ENCODE measurements around the gene KRT83.

Gene KRT83

GRCh38 chr12:52341066-52341580, 19.9 kb upstream of the KRT83 start:
- Histone ChIP-seq H3K9me3 (ENCODE audit: control insufficient read depth, insufficient read depth, low read depth, low read length) (no peaks in the 10 kb centered on the region), H3K4me1 (ENCODE audit: control insufficient read depth, insufficient read depth, low read length) (0 out of 2 replicates have a peak, but pooled peaks cover 2% of the 10 kb centered on the region), H3K36me3 (ENCODE audit: control insufficient read depth in 2 of 2, insufficient read depth in 1 of 2, low read length in 2 of 2) (no peaks in the 10 kb centered on the region), H3K27ac (ENCODE audit: extremely low read depth, low read depth, low read length) (no peak overlapping the region), H3K4me3 (ENCODE audit: low read depth, low read length) (no peak overlapping the region)
- TF ChIP-seq ZNF596 (tag by site-specific recombination; IDR thresholded peaks at IDR 0.05), result no peak
- no peak for TF ChIP-seq REPIN1 (tag by site-specific recombination; IDR thresholded peaks at IDR 0.05; ENCODE audit: low read depth)
- TF ChIP-seq KLF9 (tag by site-specific recombination; IDR thresholded peaks at IDR 0.05; ENCODE audit: low read depth), result no peak
- no peak for TF ChIP-seq ZNF311 (tag by site-specific recombination; IDR thresholded peaks at IDR 0.05; ENCODE audit: borderline replicate concordance)
- no peak for TF ChIP-seq ZSCAN23 (tag by site-specific recombination; IDR thresholded peaks at IDR 0.05)
- no peak for TF ChIP-seq ZNF37A (tag by site-specific recombination; IDR thresholded peaks at IDR 0.05)
- TF ChIP-seq ZNF211 (tag by site-specific recombination; IDR thresholded peaks at IDR 0.05; ENCODE audit: low read depth), result no peak
- TF ChIP-seq ZNF324 (tag by site-specific recombination; IDR thresholded peaks at IDR 0.05), result no peak
- no peak for TF ChIP-seq ZFP41 (tag by site-specific recombination; IDR thresholded peaks at IDR 0.05; ENCODE audit: borderline replicate concordance)
- TF ChIP-seq ZNF350 (tag by site-specific recombination; IDR thresholded peaks at IDR 0.05), result no peak
- no peak for TF ChIP-seq PRDM6 (tag by site-specific recombination; IDR thresholded peaks at IDR 0.05)
- TF ChIP-seq ZNF791 (tag by site-specific recombination; IDR thresholded peaks at IDR 0.05), result no peak
- TF ChIP-seq PRDM2 (tag by site-specific recombination; IDR thresholded peaks at IDR 0.05; ENCODE audit: borderline replicate concordance), result no peak
- no peak for TF ChIP-seq ZNF660 (tag by site-specific recombination; IDR thresholded peaks at IDR 0.05)
- no peak for TF ChIP-seq ZNF114 (tag by site-specific recombination; IDR thresholded peaks at IDR 0.05)
- TF ChIP-seq IKZF3 (tag by site-specific recombination; IDR thresholded peaks at IDR 0.05), result no peak
- no peak for TF ChIP-seq ZNF157 (tag by site-specific recombination; IDR thresholded peaks at IDR 0.05)
- TF ChIP-seq WT1 (tag by site-specific recombination; IDR thresholded peaks at IDR 0.05), result no peak
- ChIA-PET CTCF (interaction anchor here (0.6 to 5.4 kb wide), 2 partner anchors 14 to 31 kb away, joined by 3 to 49 read pairs; no protein-coding TSS in a partner anchor), POLR2A (no interaction called here)

Measured in HEK293 (cell line).